ENCODE measurements around the gene MYO19. TPM values are rescaled to one million over a fixed set of nuclear protein-coding genes. Genes with fewer than 3 reads are reported as not detected.

Gene MYO19
- total and polyA plus RNA-seq, 9 of the 15 experiments (the other 6 are each of a cell fraction or from before 2014, with no cell fraction given) = 21.6 to 176 (median 129) TPM

GRCh38 chr17:36544307-36545076, 9.8 kb upstream of the MYO19 start, which contains the start of gene GGNBP2 (continued):
- TF ChIP-seq, protein P1, sequence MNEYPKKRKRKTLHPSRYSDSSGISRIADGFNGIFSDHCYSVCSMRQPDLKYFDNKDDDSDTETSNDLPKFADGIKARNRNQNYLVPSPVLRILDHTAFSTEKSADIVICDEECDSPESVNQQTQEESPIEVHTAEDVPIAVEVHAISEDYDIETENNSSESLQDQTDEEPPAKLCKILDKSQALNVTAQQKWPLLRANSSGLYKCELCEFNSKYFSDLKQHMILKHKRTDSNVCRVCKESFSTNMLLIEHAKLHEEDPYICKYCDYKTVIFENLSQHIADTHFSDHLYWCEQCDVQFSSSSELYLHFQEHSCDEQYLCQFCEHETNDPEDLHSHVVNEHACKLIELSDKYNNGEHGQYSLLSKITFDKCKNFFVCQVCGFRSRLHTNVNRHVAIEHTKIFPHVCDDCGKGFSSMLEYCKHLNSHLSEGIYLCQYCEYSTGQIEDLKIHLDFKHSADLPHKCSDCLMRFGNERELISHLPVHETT (CRISPR knock-in tag; conservative IDR thresholded peaks at IDR 0.05 in 1 of 2, IDR thresholded peaks at IDR 0.05 in 1 of 2) = no peak
- no peak for TF ChIP-seq RFX1 (IDR thresholded peaks at IDR 0.05)
- no peak for TF ChIP-seq CLOCK (CRISPR knock-in tag; IDR thresholded peaks at IDR 0.05; ENCODE audit: borderline replicate concordance)
- TF ChIP-seq ZBTB7A (IDR thresholded peaks at IDR 0.05; ENCODE audit: borderline replicate concordance, control insufficient read depth, low read depth, low read length) = peak; percentile 72; the same call in 1 of the 2 replicates
- TF ChIP-seq BMI1 (IDR thresholded peaks at IDR 0.05; ENCODE audit: low read length) = no peak
- no peak for TF ChIP-seq GABPB2 (CRISPR knock-in tag; conservative IDR thresholded peaks at IDR 0.05)
- TF ChIP-seq BRF1 (IDR thresholded peaks at IDR 0.05; ENCODE audit: borderline replicate concordance, extremely low read depth, insufficient read length) = no peak
- TF ChIP-seq, protein P2, sequence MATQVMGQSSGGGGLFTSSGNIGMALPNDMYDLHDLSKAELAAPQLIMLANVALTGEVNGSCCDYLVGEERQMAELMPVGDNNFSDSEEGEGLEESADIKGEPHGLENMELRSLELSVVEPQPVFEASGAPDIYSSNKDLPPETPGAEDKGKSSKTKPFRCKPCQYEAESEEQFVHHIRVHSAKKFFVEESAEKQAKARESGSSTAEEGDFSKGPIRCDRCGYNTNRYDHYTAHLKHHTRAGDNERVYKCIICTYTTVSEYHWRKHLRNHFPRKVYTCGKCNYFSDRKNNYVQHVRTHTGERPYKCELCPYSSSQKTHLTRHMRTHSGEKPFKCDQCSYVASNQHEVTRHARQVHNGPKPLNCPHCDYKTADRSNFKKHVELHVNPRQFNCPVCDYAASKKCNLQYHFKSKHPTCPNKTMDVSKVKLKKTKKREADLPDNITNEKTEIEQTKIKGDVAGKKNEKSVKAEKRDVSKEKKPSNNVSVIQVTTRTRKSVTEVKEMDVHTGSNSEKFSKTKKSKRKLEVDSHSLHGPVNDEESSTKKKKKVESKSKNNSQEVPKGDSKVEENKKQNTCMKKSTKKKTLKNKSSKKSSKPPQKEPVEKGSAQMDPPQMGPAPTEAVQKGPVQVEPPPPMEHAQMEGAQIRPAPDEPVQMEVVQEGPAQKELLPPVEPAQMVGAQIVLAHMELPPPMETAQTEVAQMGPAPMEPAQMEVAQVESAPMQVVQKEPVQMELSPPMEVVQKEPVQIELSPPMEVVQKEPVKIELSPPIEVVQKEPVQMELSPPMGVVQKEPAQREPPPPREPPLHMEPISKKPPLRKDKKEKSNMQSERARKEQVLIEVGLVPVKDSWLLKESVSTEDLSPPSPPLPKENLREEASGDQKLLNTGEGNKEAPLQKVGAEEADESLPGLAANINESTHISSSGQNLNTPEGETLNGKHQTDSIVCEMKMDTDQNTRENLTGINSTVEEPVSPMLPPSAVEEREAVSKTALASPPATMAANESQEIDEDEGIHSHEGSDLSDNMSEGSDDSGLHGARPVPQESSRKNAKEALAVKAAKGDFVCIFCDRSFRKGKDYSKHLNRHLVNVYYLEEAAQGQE (IDR thresholded peaks at IDR 0.05; ENCODE audit: borderline replicate concordance) = no peak
- TF ChIP-seq, protein P2 (CRISPR knock-in tag; IDR thresholded peaks at IDR 0.05; ENCODE audit: low read depth) = no peak
- peak; percentile 14 to 59; a peak in 3 of 4 replicates for TF ChIP-seq MAZ (CRISPR knock-in tag; conservative IDR thresholded peaks at IDR 0.05 in 1 of 2, IDR thresholded peaks at IDR 0.05 in 1 of 2)
- no peak for TF ChIP-seq ZNF212 (CRISPR knock-in tag; IDR thresholded peaks at IDR 0.05)
- no peak for TF ChIP-seq TCF7L2 (IDR thresholded peaks at IDR 0.05; ENCODE audit: low read depth, low read length)
- no peak for TF ChIP-seq KDM4B (IDR thresholded peaks at IDR 0.05; ENCODE audit: borderline replicate concordance in 2 of 2, low read depth in 1 of 2)
- no peak for TF ChIP-seq PTTG1 (tag; IDR thresholded peaks at IDR 0.05; ENCODE audit: low read depth)

All from K562 (cell line).